Sigmoid colon (tissue), 7 donors: ENCODE data around the gene SIM1. TPM values are rescaled to one million over a fixed set of nuclear protein-coding genes. Genes with fewer than 3 reads are reported as not detected.

ENCODE experiments used
- DNase-seq: peaks from one replicate; pipeline ENCODE4 v3.0.0-alpha.2; 2019
- H3K27ac ChIP-seq, 4 donors: fragments of 200-600 bp; sonication (generic); one replicate each; pipeline ENCODE4 v1.5.1; 2016 to 2019; ENCODE audit warnings: mild to moderate bottlenecking in 1 of 4
- H3K27me3 ChIP-seq, 3 donors: fragments of 200-600 bp; sonication (generic); one replicate each; pipeline ENCODE4 v1.5.1; 2019; ENCODE audit warnings: mild to moderate bottlenecking in 1 of 3
- H3K36me3 ChIP-seq, 4 donors: fragments of 200-600 bp; sonication (generic); one replicate each; pipeline ENCODE4 v1.5.1; 2016 to 2019
- H3K4me1 ChIP-seq, 4 donors: fragments of 200-600 bp; sonication (generic); one replicate each; pipeline ENCODE4 v1.5.1; 2017 to 2019
- H3K4me3 ChIP-seq, 4 donors: fragments of 200-600 bp; sonication (generic); one replicate each; pipeline ENCODE4 v1.5.1; 2017 to 2019; ENCODE audit warnings: mild to moderate bottlenecking in 2 of 4, moderate library complexity in 1 of 4
- H3K9me3 ChIP-seq, 4 donors: fragments of 200-600 bp in 3 of 4; sonication (generic) in 3 of 4; one replicate each; pipeline versions ENCODE4 v1.5.1 to v1.6.1; 2013 to 2019
- CTCF ChIP-seq, 4 experiments: fragments of 450-650 bp in 3 of 4; fragments of 200-600 bp in 1 of 4; IDR thresholded peaks; one replicate each; pipeline ENCODE4 v1.5.1; 2016 to 2019; ENCODE audit warnings: antibody characterized with exemption in 4 of 4, mild to moderate bottlenecking in 3 of 4, moderate library complexity in 2 of 4
- EP300 ChIP-seq, 4 donors: sonication (generic); formaldehyde crosslinking; IDR thresholded peaks; one replicate each; pipeline ENCODE4 v1.6.1; 2017; ENCODE audit warnings: antibody characterized with exemption in 4 of 4
- POLR2A ChIP-seq, 2 donors: fragments of 450-650 bp; IDR thresholded peaks; one replicate each; pipeline ENCODE4 v1.6.1; 2016; ENCODE audit warnings: antibody characterized with exemption in 2 of 2, mild to moderate bottlenecking in 2 of 2, moderate library complexity in 2 of 2
- POLR2AphosphoS5 ChIP-seq, 4 donors: sonication (generic); formaldehyde crosslinking; IDR thresholded peaks; one replicate each; pipeline ENCODE4 v1.6.1; 2017; ENCODE audit warnings: antibody characterized with exemption in 4 of 4
- WGBS, 2 donors: extraction: QIAGEN DNeasy Blood & Tissue Kit; methylation state at CpG; one replicate each; pipeline ENCODE4 v1.1.7; 2013; 5-methylcytosine and 5-hydroxymethylcytosine counted together
- intact Hi-C: fragments of 100-400 bp; cut with DNase I; formaldehyde crosslinking; loops from one replicate; pipeline ENCODE4 v1.15.1; 2023
- polyA plus RNA-seq, 3 donors: library from polyadenylated mRNA; stranded (reverse); fragments of 200-250 nt; gene quantifications; one replicate each; pipeline ENCODE4 v1.2.3, GENCODE V29; 2013
- total RNA-seq, 4 donors: library from RNA; depleted of rRNA; stranded (reverse); fragments of >200 nt; gene quantifications; one replicate each; pipeline ENCODE4 v1.1.0, GENCODE V29; 2016
- donor health status: healthy with polysubstance abuse.
- donor health status: Bipolar disorder and iron deficiency.
- donor health status: healthy.

SIM1 gene
- total and polyA plus RNA-seq, 7 donors, result not detected

GRCh38 chr6:100412872-100413271 lies 51.8 kb downstream of the SIM1 start:
- Histone ChIP-seq H3K9me3 (no peaks in the 10 kb centered on the region), H3K4me1 (no peaks in the 10 kb centered on the region), H3K4me3 (no peak overlapping the region), H3K27me3 (peaks cover 0 to 5% (median 0%) of the 10 kb centered on the region in 3 donors), H3K27ac (no peak overlapping the region), H3K36me3 (no peaks in the 10 kb centered on the region)
- 51 to 71% methylated on average over 4 of the region's 4 CpGs for WGBS, 2 donors
- no peak for DNase-seq
- TF ChIP-seq CTCF (IDR thresholded peaks at IDR 0.05), result no peak
- no peak for TF ChIP-seq EP300 (IDR thresholded peaks at IDR 0.05)
- no peak for TF ChIP-seq POLR2AphosphoS5 (IDR thresholded peaks at IDR 0.05)
- TF ChIP-seq POLR2A (IDR thresholded peaks at IDR 0.05), result no peak
- intact Hi-C loops, result no loop called here

GRCh38 chr6:100404051-100404450 lies 60.7 kb downstream of the SIM1 start:
- no peaks in the 10 kb centered on the region for H3K36me3 ChIP-seq
- no peaks in the 10 kb centered on the region for H3K9me3 ChIP-seq
- no peak overlapping the region for H3K27ac ChIP-seq
- no peaks in the 10 kb centered on the region for H3K27me3 ChIP-seq
- TF ChIP-seq POLR2AphosphoS5 (IDR thresholded peaks at IDR 0.05) (no peak), POLR2A (IDR thresholded peaks at IDR 0.05) (no peak), CTCF (IDR thresholded peaks at IDR 0.05) (no peak), EP300 (IDR thresholded peaks at IDR 0.05) (no peak)
- H3K4me1 ChIP-seq, result no peaks in the 10 kb centered on the region
- no peak for DNase-seq
- H3K4me3 ChIP-seq, result no peak overlapping the region
- WGBS, 2 donors, result 24 to 67% methylated on average over 3 of the region's 3 CpGs
- intact Hi-C loops, result no loop called here

- WGBS, 2 donors, result 94% methylated on average over 23 of the region's 23 CpGs
- no peak for DNase-seq
- Histone ChIP-seq H3K9me3 (no peaks in the 10 kb centered on the region), H3K4me3 (no peak overlapping the region), H3K36me3 (no peaks in the 10 kb centered on the region), H3K4me1 (no peaks in the 10 kb centered on the region), H3K27ac (no peak overlapping the region), H3K27me3 (no peaks in the 10 kb centered on the region)
- intact Hi-C loops, result no loop called here
- TF ChIP-seq POLR2A (IDR thresholded peaks at IDR 0.05) (no peak), POLR2AphosphoS5 (IDR thresholded peaks at IDR 0.05) (no peak), EP300 (IDR thresholded peaks at IDR 0.05) (no peak), CTCF (IDR thresholded peaks at IDR 0.05) (no peak)
These were observed 71.2 kb downstream of the SIM1 start for GRCh38 chr6:100393493-100393892.

DNA sequence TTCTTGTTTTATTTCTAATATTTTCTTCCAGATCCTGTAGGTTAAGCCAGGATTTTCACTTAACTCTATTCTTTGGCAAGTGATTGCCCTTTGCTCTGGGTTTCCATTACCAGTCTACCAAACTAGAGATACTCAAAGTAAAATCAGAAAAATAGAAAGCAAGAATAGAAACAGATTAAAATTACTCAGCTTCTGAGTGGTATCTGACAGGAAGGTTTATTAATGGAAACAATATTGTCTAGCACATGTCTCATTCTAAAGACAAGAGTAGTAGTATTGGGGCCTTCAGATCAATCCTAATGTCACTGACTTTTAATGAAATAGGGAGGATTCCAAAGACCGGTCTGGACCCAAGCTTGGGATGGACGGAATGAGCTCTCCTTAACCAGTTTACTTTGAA lies 72.3 kb downstream of the SIM1 start:
- H3K4me1 ChIP-seq, result no peaks in the 10 kb centered on the region
- H3K27ac ChIP-seq, result no peak overlapping the region
- DNase-seq, result no peak
- intact Hi-C loops, result no loop called here
- no peaks in the 10 kb centered on the region for H3K9me3 ChIP-seq
- no peak for TF ChIP-seq POLR2A (IDR thresholded peaks at IDR 0.05)
- TF ChIP-seq EP300 (IDR thresholded peaks at IDR 0.05), result no peak
- TF ChIP-seq POLR2AphosphoS5 (IDR thresholded peaks at IDR 0.05), result no peak
- TF ChIP-seq CTCF (IDR thresholded peaks at IDR 0.05), result no peak
- no peaks in the 10 kb centered on the region for H3K36me3 ChIP-seq
- 94 to 95% methylated on average over 2 of the region's 2 CpGs for WGBS, 2 donors
- H3K4me3 ChIP-seq, result no peak overlapping the region
- no peaks in the 10 kb centered on the region for H3K27me3 ChIP-seq

DNA sequence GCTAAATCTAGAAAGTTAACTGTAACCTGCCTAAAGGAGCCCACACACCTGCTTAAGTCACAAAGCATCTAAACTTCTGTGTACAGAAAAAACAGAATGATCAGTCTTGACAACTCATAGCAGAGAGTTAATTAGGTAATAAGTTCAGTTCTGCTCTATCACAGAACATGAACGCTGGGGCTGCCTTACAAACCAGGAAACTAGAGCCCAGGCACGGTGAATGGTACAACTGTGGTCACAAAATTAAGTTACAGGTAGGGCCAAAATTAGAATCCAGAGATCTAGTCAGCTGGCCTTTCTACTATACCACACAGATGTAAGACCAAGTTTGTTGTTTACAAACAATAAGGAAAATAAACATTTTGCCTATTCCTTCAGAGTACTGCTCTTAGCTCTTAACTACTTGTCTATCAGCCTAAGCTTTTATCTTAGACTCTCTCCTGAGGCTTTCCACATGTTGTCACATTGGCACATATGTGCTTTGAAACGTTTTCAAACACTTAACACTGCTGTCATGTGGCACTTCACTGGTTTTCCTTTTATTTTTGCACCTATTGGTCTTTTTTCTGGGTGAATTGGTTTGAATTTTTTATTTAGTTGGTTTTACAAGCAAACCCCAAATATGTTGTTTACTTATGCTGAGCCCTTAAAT lies 75.7 kb downstream of the SIM1 start:
- Histone ChIP-seq H3K27ac (no peak overlapping the region), H3K9me3 (no peaks in the 10 kb centered on the region), H3K27me3 (no peaks in the 10 kb centered on the region), H3K4me3 (no peak overlapping the region), H3K36me3 (no peaks in the 10 kb centered on the region), H3K4me1 (no peaks in the 10 kb centered on the region)
- TF ChIP-seq EP300 (IDR thresholded peaks at IDR 0.05) (no peak), CTCF (IDR thresholded peaks at IDR 0.05) (no peak), POLR2AphosphoS5 (IDR thresholded peaks at IDR 0.05) (no peak), POLR2A (IDR thresholded peaks at IDR 0.05) (no peak)
- no peak for DNase-seq
- 43 to 56% methylated on average over 3 of the region's 3 CpGs for WGBS, 2 donors
- intact Hi-C loops, result no loop called here
